Hepatocyte (in vitro differentiated cells): ENCODE measurements around the gene GPC5.

Experiments used
- CTCF ChIP-seq: fragments of 200-600 bp; sonication (generic); IDR thresholded peaks from 2 replicates; pipeline ENCODE4 v1.5.1; 2016; ENCODE audit warnings: antibody characterized with exemption, mild to moderate bottlenecking; ENCODE audit not compliant: poor library complexity
- EZH2phosphoT487 ChIP-seq: fragments of 200-600 bp; sonication (generic); IDR thresholded peaks from one replicate; pipeline ENCODE4 v1.6.1; 2018; ENCODE audit warnings: antibody characterized with exemption, mild to moderate bottlenecking, low read depth, moderate library complexity; ENCODE audit not compliant: unreplicated experiment, severe bottlenecking

DNA sequence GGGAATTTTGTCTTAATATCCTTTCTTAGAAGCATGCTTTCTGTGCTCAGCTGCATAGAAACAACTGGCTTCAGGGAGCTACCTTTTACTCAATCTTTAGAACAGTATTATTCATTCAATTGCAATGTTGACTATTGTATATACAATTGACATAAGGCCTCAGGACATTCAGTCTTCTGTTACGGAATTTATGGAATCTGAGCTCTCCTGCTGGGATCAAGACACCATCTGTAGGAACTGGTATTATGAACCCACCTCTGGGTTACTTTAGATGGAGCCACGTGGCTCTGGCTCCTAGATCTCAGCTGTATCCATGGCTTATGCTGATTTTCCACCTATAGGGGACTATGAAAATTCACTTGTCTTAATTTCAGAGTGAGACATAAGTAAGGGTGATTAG lies 1112.0 kb downstream of the GPC5 start:
- TF ChIP-seq CTCF = no peak
- no peak for TF ChIP-seq EZH2phosphoT487
